ENCODE data around the gene DPEP1. TPM values are rescaled to one million over a fixed set of nuclear protein-coding genes. Genes with fewer than 3 reads are reported as not detected.
"Not testable (repeated sequence)": the region's sequence is repeated elsewhere in the genome, so short reads cannot be mapped to it uniquely, and the experiment has no call there.

The DPEP1 gene
- total RNA-seq, 2 experiments from 2014 or later: not detected

- no peaks in the 10 kb centered on the region for H3K36me3 Mint-ChIP-seq (ENCODE audit: low read depth)
- DNase-seq (no peak), ATAC-seq (no peak)
- H3K27me3 Mint-ChIP-seq (ENCODE audit: low read depth): peaks cover 2% of the 10 kb centered on the region
- no peaks in the 10 kb centered on the region for H3K4me1 Mint-ChIP-seq (ENCODE audit: low read depth)
- H3K9me3 Mint-ChIP-seq (ENCODE audit: insufficient read depth): no peaks in the 10 kb centered on the region
- ChIA-PET POLR2A (no interaction called here), CTCF (no interaction called here)
- no peak overlapping the region for H3K27ac Mint-ChIP-seq
- no peak overlapping the region for H3K4me3 Mint-ChIP-seq
Measured at GRCh38 chr16:89582614-89583196, 30.7 kb upstream of the DPEP1 start.

- Mint-ChIP-seq H3K27me3 (ENCODE audit: low read depth) (peaks cover under 1% of the 10 kb centered on the region), H3K27ac (no peak overlapping the region), H3K4me3 (no peak overlapping the region), H3K36me3 (ENCODE audit: low read depth) (no peaks in the 10 kb centered on the region), H3K9me3 (ENCODE audit: insufficient read depth) (no peaks in the 10 kb centered on the region), H3K4me1 (ENCODE audit: low read depth) (no peaks in the 10 kb centered on the region)
- ChIA-PET POLR2A (interaction anchor here (1.0 kb wide), 1 partner anchor 22 kb away, joined by 3 read pairs; no protein-coding TSS in a partner anchor), CTCF (no interaction called here)
- ATAC-seq (no peak), DNase-seq (no peak)
Measured at GRCh38 chr16:89583197-89583894, 30.1 kb upstream of the DPEP1 start.

- ChIA-PET CTCF (no interaction called here), POLR2A (interaction anchor here (0.6 to 1.0 kb wide), 2 partner anchors 15 to 22 kb away, joined by 3 read pairs; no protein-coding TSS in a partner anchor)
- no peaks in the 10 kb centered on the region for H3K9me3 Mint-ChIP-seq (ENCODE audit: insufficient read depth)
Measured at GRCh38 chr16:89583895-89584644, 29.4 kb upstream of the DPEP1 start.

GRCh38 chr16:89584768-89585549 lies 28.5 kb upstream of the DPEP1 start:
- H3K27me3 Mint-ChIP-seq (ENCODE audit: low read depth): no peaks in the 10 kb centered on the region
- ATAC-seq: no peak
- H3K9me3 Mint-ChIP-seq (ENCODE audit: insufficient read depth): no peaks in the 10 kb centered on the region
- no peak overlapping the region for H3K27ac Mint-ChIP-seq
- DNase-seq: no peak
- H3K4me3 Mint-ChIP-seq: no peak overlapping the region
- ChIA-PET POLR2A (no interaction called here), CTCF (no interaction called here)
- H3K36me3 Mint-ChIP-seq (ENCODE audit: low read depth): no peaks in the 10 kb centered on the region
- H3K4me1 Mint-ChIP-seq (ENCODE audit: low read depth): no peaks in the 10 kb centered on the region

More at GRCh38 chr16:89583895-89584644, 29.4 kb upstream of the DPEP1 start:
- Mint-ChIP-seq H3K4me1 (ENCODE audit: low read depth) (no peaks in the 10 kb centered on the region), H3K27me3 (ENCODE audit: low read depth) (no peaks in the 10 kb centered on the region), H3K4me3 (no peak overlapping the region), H3K36me3 (ENCODE audit: low read depth) (no peaks in the 10 kb centered on the region), H3K27ac (no peak overlapping the region)
- DNase-seq (no peak), ATAC-seq (no peak)

GRCh38 chr16:89586218-89586617 lies 27.2 kb upstream of the DPEP1 start:
- DNase-seq (no peak), ATAC-seq (no peak)
- no peaks in the 10 kb centered on the region for H3K36me3 Mint-ChIP-seq (ENCODE audit: low read depth)
- H3K27me3 Mint-ChIP-seq (ENCODE audit: low read depth): no peaks in the 10 kb centered on the region
- ChIA-PET CTCF (no interaction called here), POLR2A (no interaction called here)
- no peaks in the 10 kb centered on the region for H3K9me3 Mint-ChIP-seq (ENCODE audit: insufficient read depth)
- H3K4me1 Mint-ChIP-seq (ENCODE audit: low read depth): no peaks in the 10 kb centered on the region
- no peak overlapping the region for H3K27ac Mint-ChIP-seq
- no peak overlapping the region for H3K4me3 Mint-ChIP-seq

GRCh38 chr16:89586853-89587252 lies 26.6 kb upstream of the DPEP1 start:
- H3K4me3 Mint-ChIP-seq: no peak overlapping the region
- H3K4me1 Mint-ChIP-seq (ENCODE audit: low read depth): no peaks in the 10 kb centered on the region
- peak; percentile 23 for ATAC-seq
- no peak for DNase-seq
- H3K27ac Mint-ChIP-seq: no peak overlapping the region
- ChIA-PET CTCF (no interaction called here), POLR2A (no interaction called here)
- no peaks in the 10 kb centered on the region for H3K9me3 Mint-ChIP-seq (ENCODE audit: insufficient read depth)
- no peaks in the 10 kb centered on the region for H3K36me3 Mint-ChIP-seq (ENCODE audit: low read depth)
- H3K27me3 Mint-ChIP-seq (ENCODE audit: low read depth): no peaks in the 10 kb centered on the region

- H3K4me1 Mint-ChIP-seq (ENCODE audit: low read depth); H3K9me3 Mint-ChIP-seq (ENCODE audit: insufficient read depth); DNase-seq; CTCF ChIA-PET; H3K27me3 Mint-ChIP-seq (ENCODE audit: low read depth); POLR2A ChIA-PET; H3K36me3 Mint-ChIP-seq (ENCODE audit: low read depth); H3K27ac Mint-ChIP-seq; ATAC-seq; H3K4me3 Mint-ChIP-seq: not testable (repeated sequence)
Measured at GRCh38 chr16:89587676-89588075, 25.8 kb upstream of the DPEP1 start.

GRCh38 chr16:89588413-89589109 lies 24.9 kb upstream of the DPEP1 start:
- Mint-ChIP-seq H3K27ac (no peak overlapping the region), H3K9me3 (ENCODE audit: insufficient read depth) (no peaks in the 10 kb centered on the region), H3K36me3 (ENCODE audit: low read depth) (no peaks in the 10 kb centered on the region), H3K27me3 (ENCODE audit: low read depth) (no peaks in the 10 kb centered on the region), H3K4me3 (no peak overlapping the region), H3K4me1 (ENCODE audit: low read depth) (peaks cover 4% of the 10 kb centered on the region)
- ATAC-seq (no peak), DNase-seq (no peak)
- ChIA-PET POLR2A (no interaction called here), CTCF (no interaction called here)

- H3K4me3 Mint-ChIP-seq: no peak overlapping the region
- ATAC-seq (no peak), DNase-seq (no peak)
- ChIA-PET POLR2A (no interaction called here), CTCF (no interaction called here)
- H3K27ac Mint-ChIP-seq: no peak overlapping the region
- no peaks in the 10 kb centered on the region for H3K9me3 Mint-ChIP-seq (ENCODE audit: insufficient read depth)
- no peaks in the 10 kb centered on the region for H3K27me3 Mint-ChIP-seq (ENCODE audit: low read depth)
- no peaks in the 10 kb centered on the region for H3K36me3 Mint-ChIP-seq (ENCODE audit: low read depth)
- H3K4me1 Mint-ChIP-seq (ENCODE audit: low read depth): peaks cover 12% of the 10 kb centered on the region
Measured at GRCh38 chr16:89589241-89589926, 24.1 kb upstream of the DPEP1 start.

GRCh38 chr16:89593841-89594240 lies 19.6 kb upstream of the DPEP1 start:
- ChIA-PET POLR2A (no interaction called here), CTCF (interaction anchor here (0.8 kb wide), 1 partner anchor 353 kb away, joined by 3 read pairs; no protein-coding TSS in a partner anchor)
- no peaks in the 10 kb centered on the region for H3K9me3 Mint-ChIP-seq (ENCODE audit: insufficient read depth)
- peaks cover 13% of the 10 kb centered on the region for H3K4me1 Mint-ChIP-seq (ENCODE audit: low read depth)
- H3K27me3 Mint-ChIP-seq (ENCODE audit: low read depth): no peaks in the 10 kb centered on the region
- no peaks in the 10 kb centered on the region for H3K36me3 Mint-ChIP-seq (ENCODE audit: low read depth)
- peak overlapping the region; percentile 10 for H3K4me3 Mint-ChIP-seq
- ATAC-seq: peak; percentile 81
- DNase-seq: peak; percentile 74
- H3K27ac Mint-ChIP-seq: peak overlapping the region; percentile 71

Measured in activated CD8-positive, alpha-beta T cell treated with anti-CD3 and anti-CD28 coated beads, Interleukin-2, amount 10 ng/mL, durations not matched to agents 7 days and 5 days (primary cell).